CD4-positive, alpha-beta T cell treated with Interleukin-4 for 1 hour (primary cell): Measurements from ENCODE around the gene EAF1.
A peak's percentile ranks its signal among the peaks of the same experiment; 100 is the strongest.
"Not testable (repeated sequence)": the region's sequence is repeated elsewhere in the genome, so short reads cannot be mapped to it uniquely, and the experiment has no call there.

Experiments used
- DNase-seq, 2 donors: peaks; one replicate each; pipeline ENCODE4 v3.0.0-alpha.2; 2020 to 2022

Gene EAF1

GRCh38 chr3:15409239-15409638 lies 18.2 kb upstream of the EAF1 start:
- DNase-seq, result peak; percentile 9 to 31

- no peak for DNase-seq
Measured at GRCh38 chr3:15409774-15410173, 17.6 kb upstream of the EAF1 start.

DNA sequence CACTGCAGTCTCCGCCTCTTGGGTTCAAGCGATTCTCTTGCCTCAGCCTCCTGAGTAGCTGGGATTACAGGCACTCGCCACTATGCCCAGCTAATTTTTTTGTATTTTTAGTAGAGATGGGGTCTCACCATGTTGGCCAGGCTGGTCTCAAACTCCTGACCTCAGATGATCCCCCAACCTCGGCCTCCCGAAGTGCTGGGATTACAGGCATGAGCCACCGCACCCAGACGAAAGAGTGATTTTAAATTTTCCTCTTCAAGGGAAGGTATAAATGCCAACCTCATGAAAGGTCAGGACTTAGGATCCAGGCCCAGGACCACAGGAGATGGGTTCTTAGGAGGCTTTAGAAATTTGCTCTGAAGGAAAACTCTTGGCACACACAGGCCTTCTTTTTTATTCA lies 16.4 kb upstream of the EAF1 start:
- not testable (repeated sequence) for DNase-seq

GRCh38 chr3:15420871-15421270 lies 6.5 kb upstream of the EAF1 start:
- DNase-seq, result no peak

- DNase-seq, result no peak
Measured at GRCh38 chr3:15426579-15427118, 749 bp upstream of the EAF1 start.

GRCh38 chr3:15427981-15428380 lies 583 bp downstream of the EAF1 start:
- no peak for DNase-seq

DNA sequence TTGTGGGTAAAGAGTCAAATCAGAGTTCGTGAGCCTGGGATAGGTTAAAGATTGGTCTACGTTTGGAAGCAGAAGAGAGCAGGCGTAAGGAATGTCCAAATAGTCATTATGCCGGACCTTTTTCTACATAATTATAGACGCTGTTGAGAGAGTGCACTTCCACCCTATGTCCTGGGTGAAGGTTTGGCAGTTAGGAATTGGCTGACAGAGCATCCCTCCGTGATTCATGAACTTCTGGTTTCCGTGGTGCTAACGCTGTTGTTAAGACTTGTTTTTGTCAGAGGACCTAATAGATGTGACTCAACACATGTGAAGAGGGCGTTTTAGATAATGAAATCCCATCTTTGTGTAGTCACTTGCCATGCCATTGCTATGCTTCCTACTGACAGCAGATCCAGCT lies 1.1 kb downstream of the EAF1 start:
- peak; percentile 23 to 64 for DNase-seq

GRCh38 chr3:15429080-15429479 lies 1.7 kb downstream of the EAF1 start:
- DNase-seq, result no peak

DNA sequence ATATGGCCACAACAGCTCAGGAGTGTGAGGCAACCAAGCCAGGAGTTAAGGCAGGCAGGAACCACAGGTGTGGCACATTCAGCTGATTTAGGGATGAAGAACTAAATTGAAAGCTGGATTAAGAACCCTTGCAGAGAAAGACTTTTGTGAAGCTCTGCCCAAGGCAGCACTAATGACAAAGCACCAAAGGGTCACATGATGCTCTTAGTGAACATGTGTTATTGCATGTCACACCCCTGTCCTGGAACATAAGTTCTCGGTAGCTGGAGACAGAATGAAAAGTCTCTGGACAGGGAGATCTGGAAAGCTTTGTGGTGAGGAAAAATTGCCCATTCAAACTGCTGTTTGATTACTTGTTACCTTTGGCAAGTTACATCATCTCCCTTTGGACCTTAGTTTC lies 3.2 kb downstream of the EAF1 start:
- DNase-seq, result no peak

DNA sequence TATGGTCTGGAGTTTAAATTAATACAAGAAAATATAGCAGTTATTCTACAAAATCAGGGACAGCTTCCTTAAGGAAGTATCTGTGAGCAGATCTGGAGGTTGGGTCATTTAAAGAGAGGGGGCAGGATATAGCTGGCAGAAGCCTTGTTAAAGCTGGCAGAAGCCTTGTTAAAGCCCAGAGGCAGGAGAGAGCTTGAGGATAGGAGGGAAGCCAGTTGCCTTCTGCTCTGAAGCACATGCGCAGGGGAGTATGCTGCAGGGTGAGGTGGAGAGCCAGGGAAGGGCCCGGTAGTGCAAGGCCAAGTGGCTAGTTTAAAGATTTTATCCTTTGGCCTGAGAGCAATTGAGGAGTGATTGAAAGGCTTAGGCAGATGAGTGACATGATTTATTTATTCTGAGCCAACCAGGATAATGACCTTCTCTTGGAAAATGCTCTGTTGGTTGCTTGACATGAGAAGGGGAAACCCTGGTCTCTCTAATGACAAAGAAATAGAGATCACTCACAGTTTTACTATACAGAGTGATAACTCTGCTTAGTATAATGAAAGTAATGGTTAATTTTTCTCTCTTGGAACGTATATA lies 3.9 kb downstream of the EAF1 start:
- DNase-seq, result no peak

- no peak for DNase-seq
Measured at GRCh38 chr3:15433531-15433930, 6.1 kb downstream of the EAF1 start.

GRCh38 chr3:15434756-15435155 lies 7.4 kb downstream of the EAF1 start:
- no peak for DNase-seq

DNA sequence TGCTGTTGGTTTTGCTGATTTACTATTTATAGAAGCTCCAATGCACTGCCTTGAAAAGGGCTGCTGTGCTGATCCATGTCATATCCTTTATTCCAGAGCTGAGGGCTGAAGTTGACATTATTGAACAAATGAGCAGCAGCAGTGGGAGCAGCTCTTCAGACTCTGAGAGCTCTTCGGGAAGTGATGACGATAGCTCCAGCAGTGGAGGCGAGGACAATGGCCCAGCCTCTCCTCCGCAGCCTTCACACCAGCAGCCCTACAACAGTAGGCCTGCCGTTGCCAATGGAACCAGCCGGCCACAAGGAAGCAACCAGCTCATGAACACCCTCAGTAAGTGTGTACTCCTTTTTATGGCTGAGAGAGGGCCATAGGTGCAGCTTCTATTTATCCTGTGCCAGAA lies 8.8 kb downstream of the EAF1 start:
- no peak for DNase-seq

- DNase-seq, result peak in 1 of 2 donors; percentile 34
Measured at GRCh38 chr3:15438983-15439382, 11.6 kb downstream of the EAF1 start.

DNA sequence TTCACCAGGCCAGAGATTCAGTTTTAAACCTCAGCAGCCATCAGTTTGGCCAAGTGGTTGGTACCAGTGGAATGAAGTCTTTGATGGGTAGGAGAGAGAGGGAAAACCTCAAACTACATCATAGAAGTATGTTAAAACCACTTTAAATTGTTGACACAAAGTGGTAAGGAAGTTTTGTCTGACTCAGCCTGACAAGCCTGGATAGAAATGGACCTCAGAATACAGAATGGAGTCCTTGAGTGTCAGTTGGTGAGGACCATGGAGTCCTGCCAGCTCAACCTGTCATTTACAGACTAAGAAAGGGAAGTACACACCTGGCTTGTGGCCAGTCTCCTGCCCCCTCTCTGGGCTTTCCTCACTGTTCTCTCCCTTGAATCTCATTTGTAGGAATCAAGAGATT lies 12.1 kb downstream of the EAF1 start:
- DNase-seq, result no peak

- DNase-seq, result peak in 1 of 2 donors; percentile 53
Measured at GRCh38 chr3:15440891-15441290, 13.5 kb downstream of the EAF1 start.

DNA sequence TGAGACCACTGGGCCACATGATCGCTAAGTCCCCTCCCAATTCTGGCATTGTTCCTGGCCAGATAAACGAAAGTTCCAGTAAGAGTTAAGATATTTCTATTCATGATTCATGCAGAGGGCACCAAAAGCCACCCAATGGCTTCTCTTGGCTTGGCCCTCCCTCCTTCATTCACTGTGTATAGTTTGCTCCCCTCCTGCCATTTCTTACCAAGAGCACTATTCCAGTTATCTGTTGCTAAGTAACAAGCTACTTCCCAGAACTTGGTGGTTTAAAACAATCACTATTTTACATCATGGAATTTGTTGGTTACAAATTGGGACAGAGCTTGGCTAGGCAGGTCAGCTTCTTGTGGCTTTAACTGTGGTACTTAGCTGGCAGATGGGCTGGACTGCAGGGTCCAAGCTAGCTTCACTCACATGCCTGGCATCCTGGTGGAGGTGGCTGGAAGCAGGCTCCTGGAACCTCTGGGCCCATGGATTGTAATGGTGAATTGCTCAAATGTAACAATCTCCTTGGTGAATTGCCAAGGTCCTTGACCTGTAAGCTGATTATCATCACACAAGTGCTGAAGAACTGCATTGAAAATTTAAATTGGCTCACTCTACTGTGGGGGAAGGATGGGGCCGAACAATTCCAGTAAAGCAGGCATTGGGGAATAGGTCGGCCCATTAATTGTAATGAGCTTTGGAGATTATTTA lies 16.6 kb downstream of the EAF1 start:
- no peak for DNase-seq

DNA sequence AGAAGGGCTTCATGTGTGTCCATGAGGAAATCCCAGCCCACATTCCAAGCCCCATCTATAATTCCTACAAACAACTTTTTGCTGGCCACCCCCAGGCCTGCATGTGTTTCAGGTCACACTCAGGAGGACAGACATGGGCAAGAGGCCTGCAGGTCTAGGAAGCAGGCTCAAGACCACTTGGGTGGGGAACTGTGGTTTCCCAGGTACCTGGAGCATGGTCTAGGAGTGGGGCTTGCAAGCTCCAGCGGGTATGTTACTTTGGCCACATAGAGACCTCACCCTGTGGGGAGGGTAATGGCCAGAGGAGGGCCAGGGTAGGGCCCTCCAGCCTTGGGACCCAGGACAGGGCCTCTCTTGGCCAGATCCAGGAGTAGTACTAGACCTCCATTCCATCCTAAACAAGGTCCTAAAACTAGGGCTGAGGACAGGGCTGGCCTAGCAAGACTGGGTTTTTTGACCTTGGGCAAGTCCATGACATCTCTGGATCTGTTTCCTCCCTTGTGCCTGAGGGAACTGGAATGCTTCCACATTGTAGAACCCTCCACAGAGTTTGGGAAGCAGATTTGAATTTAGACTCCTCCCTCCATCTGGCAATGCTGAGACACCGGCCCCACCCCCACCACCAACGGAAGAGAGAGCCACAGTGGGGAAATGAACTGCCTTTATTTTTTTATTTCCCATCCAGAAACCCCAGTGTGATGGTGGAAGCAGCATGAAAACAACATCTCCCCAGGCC lies 22.3 kb downstream of the EAF1 start:
- no peak for DNase-seq

GRCh38 chr3:15450438-15451215 lies 23.2 kb downstream of the EAF1 start:
- no peak for DNase-seq

GRCh38 chr3:15451216-15452113 lies 24.1 kb downstream of the EAF1 start:
- no peak for DNase-seq

GRCh38 chr3:15452156-15452555 lies 24.8 kb downstream of the EAF1 start:
- DNase-seq, result no peak

DNA sequence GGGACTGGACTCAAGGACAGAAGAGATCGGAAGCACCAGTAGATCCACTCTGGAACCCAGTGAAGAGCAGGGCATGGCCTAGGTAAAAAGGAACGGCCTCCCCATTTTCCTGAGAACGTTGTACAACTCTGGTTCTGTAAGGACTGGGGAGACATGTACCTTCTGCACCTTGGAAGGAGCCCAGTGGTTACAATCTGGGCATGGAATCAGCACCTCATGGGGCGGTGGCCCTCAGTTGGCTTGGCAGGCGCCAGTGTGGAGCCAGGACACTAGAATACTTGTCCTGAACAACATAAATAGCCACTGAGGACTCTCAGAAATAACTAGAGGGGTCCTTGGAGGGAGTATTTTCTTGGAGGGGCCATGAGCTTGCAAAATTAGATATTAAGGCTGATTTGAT lies 25.6 kb downstream of the EAF1 start:
- no peak for DNase-seq
